ENCODE results near the gene SPEM3. TPM values are rescaled to one million over a fixed set of nuclear protein-coding genes. Genes with fewer than 3 reads are reported as not detected.

SPEM3 gene
- total RNA-seq, 4 donors from 2014 or later, result not detected

DNA sequence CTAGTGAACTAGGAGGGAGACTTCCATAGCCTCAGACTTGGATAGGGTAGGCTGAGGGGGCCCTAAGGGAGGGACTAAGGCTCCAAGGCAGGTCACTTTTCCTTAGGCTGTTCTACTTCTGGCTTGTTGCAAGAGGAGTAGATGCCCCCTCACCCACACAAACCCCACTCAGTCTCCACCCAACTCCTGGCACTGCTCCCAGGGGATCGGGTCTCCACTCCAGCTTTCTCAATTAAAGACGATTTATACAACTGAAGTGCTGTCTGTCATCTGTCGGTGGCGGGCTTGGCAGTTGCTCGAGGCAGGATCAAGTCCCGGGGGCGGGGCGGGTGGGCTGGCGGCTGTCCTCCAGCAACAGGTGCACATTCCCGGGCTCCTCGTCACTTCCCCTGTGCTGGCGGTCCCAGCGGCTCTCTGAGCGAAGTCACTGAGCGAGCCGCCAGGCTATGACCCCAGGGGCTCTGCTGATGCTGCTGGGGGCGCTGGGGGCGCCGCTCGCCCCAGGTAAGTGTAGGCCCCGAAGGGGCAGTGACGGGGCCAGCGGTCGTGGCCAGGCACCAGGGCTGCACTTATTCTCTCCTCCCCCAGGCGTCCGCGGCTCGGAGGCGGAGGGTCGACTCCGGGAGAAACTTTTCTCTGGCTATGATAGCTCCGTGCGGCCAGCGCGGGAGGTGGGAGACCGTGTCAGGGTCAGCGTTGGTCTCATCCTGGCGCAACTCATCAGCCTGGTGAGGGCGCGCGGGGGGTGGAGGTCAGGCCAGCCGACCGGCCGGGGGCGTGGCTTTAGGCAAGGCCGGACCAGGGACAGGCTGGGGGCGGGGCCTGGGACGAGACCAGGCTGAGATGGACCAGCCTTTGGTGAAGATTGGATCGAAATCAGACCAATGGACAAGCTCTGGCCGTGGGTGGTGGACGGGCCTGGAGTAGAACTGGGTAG lies 16.3 kb downstream of the SPEM3 start, which contains the start of gene CHRNB1:
CHRNB1 (plus strand) TSS at position 380 of the 937 bp plus-strand sequence; CDS start at position 447, 67 bp downstream.
- intact Hi-C loops (cut with DNase I; ENCODE audit: low total_unique reads), result no loop called here
- Histone ChIP-seq H3K27me3 (peaks cover 64% of the 10 kb centered on the region), H3K27ac (peak within 1 kb of the TSS in 2 of 4 donors; percentile 36 to 49), H3K36me3 (no peaks in the 10 kb centered on the region), H3K9me3 (no peaks in the 10 kb centered on the region), H3K4me1 (peaks cover 7 to 31% (median 18%) of the 10 kb centered on the region in 4 donors), H3K4me3 (peak within 1 kb of the TSS; percentile 14 to 44 (median 30))
- peak; percentile 87 for DNase-seq
- TF ChIP-seq POLR2AphosphoS5 (IDR thresholded peaks at IDR 0.05), result no peak
- no peak for TF ChIP-seq POLR2A (IDR thresholded peaks at IDR 0.05)
- no peak for TF ChIP-seq EP300 (IDR thresholded peaks at IDR 0.05; ENCODE audit: low read depth)
- TF ChIP-seq, protein P1, sequence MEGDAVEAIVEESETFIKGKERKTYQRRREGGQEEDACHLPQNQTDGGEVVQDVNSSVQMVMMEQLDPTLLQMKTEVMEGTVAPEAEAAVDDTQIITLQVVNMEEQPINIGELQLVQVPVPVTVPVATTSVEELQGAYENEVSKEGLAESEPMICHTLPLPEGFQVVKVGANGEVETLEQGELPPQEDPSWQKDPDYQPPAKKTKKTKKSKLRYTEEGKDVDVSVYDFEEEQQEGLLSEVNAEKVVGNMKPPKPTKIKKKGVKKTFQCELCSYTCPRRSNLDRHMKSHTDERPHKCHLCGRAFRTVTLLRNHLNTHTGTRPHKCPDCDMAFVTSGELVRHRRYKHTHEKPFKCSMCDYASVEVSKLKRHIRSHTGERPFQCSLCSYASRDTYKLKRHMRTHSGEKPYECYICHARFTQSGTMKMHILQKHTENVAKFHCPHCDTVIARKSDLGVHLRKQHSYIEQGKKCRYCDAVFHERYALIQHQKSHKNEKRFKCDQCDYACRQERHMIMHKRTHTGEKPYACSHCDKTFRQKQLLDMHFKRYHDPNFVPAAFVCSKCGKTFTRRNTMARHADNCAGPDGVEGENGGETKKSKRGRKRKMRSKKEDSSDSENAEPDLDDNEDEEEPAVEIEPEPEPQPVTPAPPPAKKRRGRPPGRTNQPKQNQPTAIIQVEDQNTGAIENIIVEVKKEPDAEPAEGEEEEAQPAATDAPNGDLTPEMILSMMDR (IDR thresholded peaks at IDR 0.05), result peak in 2 of 5 experiments; percentile 20 to 22
- in situ Hi-C loops (cut with MboI; ENCODE audit: low pct_ligation_motif_present in 1 of 4, low pct_unique_long_range_greater_than_20kb in 1 of 4, low sequenced_read_pairs in 3 of 4), result no loop called here
- WGBS, 2 donors (ENCODE audit: low coverage in 1 of 2), result 9 to 60% methylated on average over 1 to 36 of the region's 51 CpGs

DNA sequence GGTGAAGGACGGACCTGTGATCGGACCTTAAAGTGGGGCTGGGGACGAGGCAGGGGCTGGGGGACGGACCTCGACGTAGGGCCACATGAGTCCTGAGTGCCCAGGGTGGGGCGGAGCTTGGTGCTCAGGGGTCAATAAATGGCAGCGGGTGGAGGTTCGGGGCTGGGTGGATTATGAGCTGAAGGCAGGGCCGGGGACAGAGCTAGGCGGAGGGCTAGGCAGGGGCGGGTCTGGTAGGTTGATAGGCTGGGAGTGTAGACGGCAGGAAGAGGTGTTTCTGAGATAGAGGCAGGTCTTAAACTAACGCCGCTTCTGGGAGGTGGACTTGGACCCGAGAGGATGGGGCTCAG lies 16.9 kb downstream of the SPEM3 start:
- H3K4me1 ChIP-seq, result peaks cover under 1 to 24% (median 11%) of the 10 kb centered on the region in 4 donors
- WGBS, 2 donors (ENCODE audit: low coverage in 1 of 2), result 0 to 7% methylated on average over 4 to 16 of the region's 16 CpGs
- H3K9me3 ChIP-seq, result no peaks in the 10 kb centered on the region
- intact Hi-C loops (cut with DNase I; ENCODE audit: low total_unique reads), result no loop called here
- TF ChIP-seq EP300 (IDR thresholded peaks at IDR 0.05; ENCODE audit: low read depth), result no peak
- TF ChIP-seq POLR2A (IDR thresholded peaks at IDR 0.05), result no peak
- no peak for TF ChIP-seq POLR2AphosphoS5 (IDR thresholded peaks at IDR 0.05)
- TF ChIP-seq, protein P1 (IDR thresholded peaks at IDR 0.05), result no peak
- no peaks in the 10 kb centered on the region for H3K36me3 ChIP-seq
- in situ Hi-C loops (cut with MboI; ENCODE audit: low pct_ligation_motif_present in 1 of 4, low pct_unique_long_range_greater_than_20kb in 1 of 4, low sequenced_read_pairs in 3 of 4), result no loop called here
- H3K27ac ChIP-seq, result peak overlapping the region in 2 of 4 donors; percentile 36 to 49
- DNase-seq, result peak; percentile 91
- H3K4me3 ChIP-seq, result peak overlapping the region in 3 of 4 donors; percentile 14 to 44 (median 40)
- H3K27me3 ChIP-seq, result peaks cover 58% of the 10 kb centered on the region

DNA sequence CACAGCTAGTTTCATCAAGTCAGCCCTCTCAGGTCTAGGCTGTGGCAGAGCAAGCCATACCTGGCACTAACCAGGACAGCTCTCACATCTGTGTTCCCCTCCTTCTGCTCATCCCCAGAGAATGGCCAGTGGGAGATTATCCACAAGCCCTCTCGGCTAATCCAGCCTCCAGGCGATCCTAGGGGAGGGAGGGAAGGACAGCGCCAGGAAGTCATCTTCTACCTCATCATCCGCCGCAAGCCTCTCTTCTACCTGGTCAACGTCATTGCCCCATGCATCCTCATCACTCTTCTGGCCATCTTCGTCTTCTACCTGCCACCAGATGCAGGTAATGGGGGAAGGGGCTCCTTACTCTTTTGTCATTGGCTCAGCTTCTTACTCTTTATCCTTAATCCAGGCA lies 19.8 kb downstream of the SPEM3 start:
- intact Hi-C loops (cut with DNase I; ENCODE audit: low total_unique reads) (no loop called here), in situ Hi-C loops (cut with MboI; ENCODE audit: low pct_ligation_motif_present in 1 of 4, low pct_unique_long_range_greater_than_20kb in 1 of 4, low sequenced_read_pairs in 3 of 4) (no loop called here)
- no peaks in the 10 kb centered on the region for H3K9me3 ChIP-seq
- 80 to 88% methylated on average over 1 to 7 of the region's 7 CpGs for WGBS, 2 donors (ENCODE audit: low coverage in 1 of 2)
- DNase-seq, result no peak
- no peaks in the 10 kb centered on the region for H3K36me3 ChIP-seq
- H3K27ac ChIP-seq, result no peak overlapping the region
- H3K4me3 ChIP-seq, result no peak overlapping the region
- H3K27me3 ChIP-seq, result peaks cover 42% of the 10 kb centered on the region
- H3K4me1 ChIP-seq, result peaks cover 0 to 21% (median 8%) of the 10 kb centered on the region in 4 donors
- TF ChIP-seq POLR2A (IDR thresholded peaks at IDR 0.05) (no peak), EP300 (IDR thresholded peaks at IDR 0.05; ENCODE audit: low read depth) (no peak), POLR2AphosphoS5 (IDR thresholded peaks at IDR 0.05) (no peak)
- TF ChIP-seq, protein P1 (IDR thresholded peaks at IDR 0.05), result no peak

DNA sequence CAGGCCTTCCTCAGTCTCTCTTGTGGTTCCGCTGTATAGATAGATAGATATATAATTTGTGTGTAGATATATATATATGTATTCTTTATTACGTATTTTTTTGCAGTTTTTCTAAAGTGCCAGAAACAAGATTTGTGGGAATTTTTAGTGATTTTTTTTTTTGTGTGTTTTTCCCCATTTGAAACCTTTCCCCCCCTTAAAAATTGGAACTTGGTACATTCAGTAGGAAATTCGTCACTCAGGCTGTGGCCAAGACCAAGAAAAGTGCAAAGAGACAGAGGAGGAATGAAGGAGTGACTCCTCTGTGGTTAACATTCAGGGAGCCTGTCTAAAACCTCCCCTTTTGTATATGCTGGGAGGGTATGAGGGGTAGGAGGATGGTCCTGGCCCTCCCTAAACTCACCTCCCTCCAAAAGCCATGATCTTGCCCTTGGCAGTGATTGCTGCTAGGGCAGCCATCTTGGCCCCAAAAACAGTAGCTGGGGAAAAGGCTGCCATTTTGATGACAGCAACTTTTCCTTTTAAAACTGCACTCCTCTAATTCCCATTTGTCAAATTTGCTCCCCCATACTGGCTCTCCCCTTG lies 31.4 kb downstream of the SPEM3 start:
- in situ Hi-C loops (cut with MboI; ENCODE audit: low pct_ligation_motif_present in 1 of 4, low pct_unique_long_range_greater_than_20kb in 1 of 4, low sequenced_read_pairs in 3 of 4) (no loop called here), intact Hi-C loops (cut with DNase I; ENCODE audit: low total_unique reads) (no loop called here)
- no peaks in the 10 kb centered on the region for H3K36me3 ChIP-seq
- peaks cover 4 to 9% (median 7%) of the 10 kb centered on the region in 4 donors for H3K4me1 ChIP-seq
- H3K27me3 ChIP-seq, result no peaks in the 10 kb centered on the region
- no peak for DNase-seq
- TF ChIP-seq EP300 (IDR thresholded peaks at IDR 0.05; ENCODE audit: low read depth) (no peak), POLR2A (IDR thresholded peaks at IDR 0.05) (no peak), POLR2AphosphoS5 (IDR thresholded peaks at IDR 0.05) (no peak)
- TF ChIP-seq, protein P1 (IDR thresholded peaks at IDR 0.05), result no peak
- H3K9me3 ChIP-seq, result no peaks in the 10 kb centered on the region
- H3K4me3 ChIP-seq, result no peak overlapping the region
- no peak overlapping the region for H3K27ac ChIP-seq
- 67 to 71% methylated on average over 2 to 3 of the region's 3 CpGs for WGBS, 2 donors (ENCODE audit: low coverage in 1 of 2)
